ENCODE measurements around the gene CIROP. TPM values are rescaled to one million over a fixed set of nuclear protein-coding genes. Genes with fewer than 3 reads are reported as not detected.

Gene CIROP
- total and polyA plus RNA-seq, 9 of the 15 experiments (the other 6 are each of a cell fraction or from before 2014, with no cell fraction given), result not detected

- in situ Hi-C loops (cut with MboI), result no loop called here
- no peak for ATAC-seq
- FAIRE-seq, result no peak
- H3K36me3 ChIP-seq (ENCODE audit: control insufficient read depth, insufficient read depth, low read length), result no peaks in the 10 kb centered on the region
- BruUV-seq (replicated peaks), result no TSS peak
- peaks cover 59 to 60% of the 10 kb centered on the region in 2 experiments for H3K4me1 ChIP-seq (replicated peaks in 1 of 2; ENCODE audit: control insufficient read depth in 2 of 2, insufficient read depth in 2 of 2, low read length in 2 of 2)
- H3K79me2 ChIP-seq (ENCODE audit: control insufficient read depth, insufficient read depth, low read length), result no peaks in the 10 kb centered on the region
- no peaks in the 10 kb centered on the region for H4K20me1 ChIP-seq (replicated peaks; ENCODE audit: control insufficient read depth, insufficient read depth, low read length)
- H3K9ac ChIP-seq (ENCODE audit: insufficient read depth in 1 of 2, low read depth in 2 of 2, low read length in 2 of 2), result no peak overlapping the region
- TF ChIP-seq SETDB1 (IDR thresholded peaks at IDR 0.05; ENCODE audit: low read length) (no peak), POLR3A (IDR thresholded peaks at IDR 0.05; ENCODE audit: borderline replicate concordance, extremely low read depth, insufficient read depth, insufficient read length) (no peak), MNT (conservative IDR thresholded peaks at IDR 0.05) (no peak)
- no peaks in the 10 kb centered on the region for H3K9me3 ChIP-seq (replicated peaks; ENCODE audit: control insufficient read depth, insufficient read depth, low read depth, low read length)
- no peak for DNase-seq (ENCODE audit: extremely low read depth in 1 of 4, low spot score in 3 of 4)
- no peak overlapping the region for H3K4me2 ChIP-seq (ENCODE audit: insufficient read depth, low read length)
- H3K27me3 ChIP-seq (ENCODE audit: control insufficient read depth in 2 of 2, insufficient read depth in 2 of 2, low read length in 2 of 2), result no peaks in the 10 kb centered on the region
- H3K27ac ChIP-seq (ENCODE audit: extremely low read depth, low read depth, low read length), result no peak overlapping the region
- intact Hi-C loops (cut with micrococcal nuclease), result no loop called here
- CTCF ChIA-PET (ENCODE audit: low intra/inter-chr PET ratio), result interaction anchor here (7.4 kb wide), 1 partner anchor 61 kb away, joined by 310 read pairs; the partner anchor contains the start of gene SLC7A8
- no peak overlapping the region for H3K4me3 ChIP-seq
- POLR2A ChIA-PET, result interaction anchor here (0.7 to 1.4 kb wide), 3 partner anchors 10 to 113 kb away, joined by 3 to 4 read pairs (median 3); partner anchors contain the start of gene RNF212B
- 56% methylated on average over 3 of the region's 3 CpGs for WGBS (ENCODE audit: insufficient coverage, low coverage, missing lambda C conversion rate)
- no peak overlapping the region for H2AFZ ChIP-seq (ENCODE audit: low read depth, low read length)
- no peaks in the 10 kb centered on the region for H3K9me1 ChIP-seq (ENCODE audit: control insufficient read depth, insufficient read depth, low read length)
Measured at GRCh38 chr14:23125011-23125410, 20.2 kb upstream of the CIROP start.

Data from K562 (cell line).